ENCODE results near the gene F13A1.

Gene F13A1

GRCh38 chr6:6239598-6240581 is 80.6 kb downstream of the F13A1 start:
- no peak for DNase-seq

GRCh38 chr6:6236730-6237469 is 83.6 kb downstream of the F13A1 start:
- no peak for DNase-seq

DNA sequence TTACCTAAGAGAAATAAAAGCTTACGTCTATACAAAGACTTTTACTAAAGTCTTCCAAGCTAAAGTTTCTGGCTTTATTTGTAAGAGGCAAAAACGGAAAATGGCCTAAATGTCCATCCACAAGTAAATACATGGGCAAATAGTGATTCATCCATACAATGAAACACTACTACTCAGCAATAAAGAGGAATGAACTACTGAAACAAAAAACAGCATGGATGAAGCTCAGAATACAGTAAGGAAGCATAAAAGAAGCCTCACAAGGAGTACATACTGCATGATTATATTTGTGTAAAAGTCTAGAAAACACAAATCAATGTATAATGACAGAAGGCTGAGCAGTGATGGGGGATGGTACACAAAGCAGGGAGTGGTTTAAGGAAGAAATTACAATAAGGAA is 84.7 kb downstream of the F13A1 start:
- no peak for DNase-seq

- no peak for DNase-seq
Observed at GRCh38 chr6:6234963-6235362, 85.5 kb downstream of the F13A1 start.

- DNase-seq: no peak
Observed at GRCh38 chr6:6230286-6230685, 90.2 kb downstream of the F13A1 start.

DNA sequence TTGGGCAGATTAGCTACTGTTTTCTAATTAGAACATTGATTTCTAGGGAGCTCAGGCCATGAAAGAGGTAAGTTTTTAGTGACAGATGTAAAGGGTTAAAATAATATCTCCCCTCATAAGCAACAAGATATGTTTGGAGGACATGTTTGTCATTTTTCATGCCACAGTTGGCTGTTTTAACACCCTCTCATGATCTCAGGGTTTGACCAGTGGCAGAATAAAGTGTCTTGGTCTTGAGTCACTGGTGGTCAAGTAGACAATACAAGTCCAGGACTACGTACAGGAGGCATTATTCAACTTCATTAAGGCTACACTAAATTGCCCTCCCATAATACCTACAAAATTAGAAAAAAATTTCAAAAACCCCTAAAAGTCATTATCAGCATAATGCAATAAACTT is 92.6 kb downstream of the F13A1 start:
- no peak for DNase-seq

DNA sequence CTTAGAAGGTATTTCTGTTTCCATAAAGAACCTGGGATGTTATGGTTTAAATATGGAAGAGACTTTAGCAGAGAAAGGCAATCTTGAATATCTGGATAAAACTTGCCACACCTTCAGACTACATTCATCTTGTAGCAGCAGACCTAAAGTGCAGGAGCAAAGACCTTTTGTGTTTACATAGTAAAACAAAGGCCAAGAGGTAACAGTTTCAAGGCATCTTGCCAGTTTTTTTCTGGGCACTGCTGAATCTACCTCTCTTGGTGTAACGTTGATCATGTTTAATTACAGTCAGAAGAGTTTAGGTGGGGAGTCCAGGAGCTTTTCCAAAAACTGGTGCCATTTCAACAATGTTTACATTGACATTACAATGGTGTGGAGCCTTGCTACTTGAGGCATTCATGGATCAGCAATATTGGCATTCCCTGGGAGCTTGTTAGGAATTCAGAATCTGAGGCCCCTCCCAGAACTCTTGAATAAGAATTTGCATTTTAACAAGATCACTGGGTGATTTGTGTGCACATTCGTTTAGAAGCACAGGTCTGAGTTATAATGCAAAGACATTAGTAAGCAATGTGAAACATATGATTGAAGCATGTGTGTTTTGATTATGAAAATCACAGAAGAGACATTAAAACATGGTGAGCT is 94.5 kb downstream of the F13A1 start:
- no peak for DNase-seq

GRCh38 chr6:6224933-6225486 is 95.5 kb downstream of the F13A1 start:
- DNase-seq: no peak

- no peak for DNase-seq
Observed at GRCh38 chr6:6221787-6222535, 98.5 kb downstream of the F13A1 start.

GRCh38 chr6:6220718-6221117 is 99.7 kb downstream of the F13A1 start:
- no peak for DNase-seq

DNA sequence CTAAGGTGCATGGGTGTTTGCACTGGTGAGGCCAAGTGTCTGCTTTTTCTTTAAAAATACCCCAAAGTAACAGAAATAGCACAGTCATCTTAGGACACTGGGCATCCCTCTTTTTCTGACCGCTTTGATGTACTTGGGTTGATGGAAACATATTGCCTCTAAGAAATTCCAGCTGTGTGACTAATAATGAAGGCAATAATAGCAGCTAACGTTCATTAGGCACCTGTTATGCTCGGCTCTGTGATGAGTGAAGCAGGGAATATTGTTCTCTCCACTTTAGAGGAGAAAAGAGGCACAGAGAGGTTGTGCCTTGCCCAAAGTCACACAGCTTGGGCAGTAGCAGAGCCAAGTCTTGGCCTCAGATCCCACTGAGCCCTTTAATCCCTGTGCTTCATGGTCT is 100.7 kb downstream of the F13A1 start:
- DNase-seq: no peak

DNA sequence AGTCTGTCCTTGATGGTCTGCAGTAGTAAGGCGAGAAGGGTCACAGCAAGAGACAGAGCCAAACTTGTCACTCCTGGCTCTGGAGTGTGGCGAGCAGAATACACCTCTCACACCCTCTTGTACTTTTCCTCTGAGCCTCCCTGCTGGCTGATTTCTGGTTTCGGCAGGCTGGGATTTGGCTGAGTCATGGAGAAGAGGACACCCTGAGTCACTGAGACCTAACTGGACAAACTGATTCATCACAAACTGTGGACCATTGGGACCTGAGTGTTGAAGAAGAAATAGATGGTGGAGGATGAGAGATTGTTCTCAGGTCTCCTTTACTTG is 101.7 kb downstream of the F13A1 start:
- DNase-seq: no peak

DNA sequence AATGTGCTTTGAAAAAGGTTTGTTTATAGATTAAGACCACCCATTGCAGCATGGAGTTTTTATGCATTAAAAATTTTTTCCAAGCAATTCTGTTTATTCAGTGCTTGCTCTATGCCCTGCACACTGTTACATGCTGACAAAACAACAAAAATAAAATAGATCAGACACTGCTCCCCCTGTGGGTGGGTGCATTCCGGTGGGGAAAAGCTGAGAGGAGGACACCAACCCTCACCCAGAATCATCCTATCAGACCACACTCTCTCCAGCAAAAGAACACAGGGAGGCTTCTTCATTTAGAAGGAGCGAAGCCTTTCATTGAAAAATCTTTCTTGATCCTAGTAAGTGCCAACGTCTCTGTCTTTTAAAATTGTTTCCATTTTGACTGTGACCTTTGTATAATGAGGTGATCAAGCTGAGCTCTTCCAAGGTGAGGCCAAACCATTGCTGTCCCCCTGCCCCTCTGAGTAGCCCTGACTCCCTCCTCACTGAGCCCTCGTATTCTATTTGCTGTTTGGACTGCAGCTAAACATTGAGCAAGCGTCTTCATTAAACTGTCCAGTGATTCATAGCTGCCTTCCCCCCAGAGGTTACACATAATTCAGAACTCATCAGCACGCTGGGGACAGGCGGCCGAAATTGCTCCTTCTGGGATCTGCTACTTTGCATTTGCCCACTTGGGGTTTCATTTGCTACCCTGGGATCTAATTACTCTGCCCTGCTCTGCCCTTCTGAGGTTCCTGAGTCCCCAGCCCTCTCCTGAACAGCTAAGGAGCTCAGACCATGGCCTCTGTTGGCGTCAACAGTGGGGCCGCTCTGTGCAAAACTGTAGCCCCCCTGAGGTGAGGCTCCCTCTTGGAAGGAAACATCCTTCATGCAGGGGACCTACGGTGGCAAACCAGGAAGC is 102.4 kb downstream of the F13A1 start:
- no peak for DNase-seq

GRCh38 chr6:6210994-6211393 is 109.5 kb downstream of the F13A1 start:
- DNase-seq: no peak

- DNase-seq: no peak
Observed at GRCh38 chr6:6202886-6203285, 117.6 kb downstream of the F13A1 start.

DNA sequence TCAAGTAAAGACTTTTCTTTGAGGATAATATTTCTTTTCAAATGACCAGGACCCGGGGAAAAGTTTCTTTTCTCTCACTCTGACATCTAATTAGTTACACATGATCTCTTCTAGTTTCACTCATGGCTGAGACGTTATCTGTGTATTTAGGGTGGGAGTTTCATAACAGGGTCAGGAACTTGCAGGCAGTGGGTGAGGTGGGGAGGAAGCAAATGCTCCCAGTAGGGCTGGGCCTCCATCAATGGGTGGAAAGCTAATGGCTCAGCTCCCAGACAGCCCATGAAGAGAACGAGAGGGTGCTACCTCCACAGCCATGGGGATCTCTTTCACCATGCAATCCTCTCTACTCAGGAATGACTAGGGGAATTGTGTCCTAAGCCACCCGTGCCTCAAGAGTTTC is 119.3 kb downstream of the F13A1 start:
- DNase-seq: no peak

DNA sequence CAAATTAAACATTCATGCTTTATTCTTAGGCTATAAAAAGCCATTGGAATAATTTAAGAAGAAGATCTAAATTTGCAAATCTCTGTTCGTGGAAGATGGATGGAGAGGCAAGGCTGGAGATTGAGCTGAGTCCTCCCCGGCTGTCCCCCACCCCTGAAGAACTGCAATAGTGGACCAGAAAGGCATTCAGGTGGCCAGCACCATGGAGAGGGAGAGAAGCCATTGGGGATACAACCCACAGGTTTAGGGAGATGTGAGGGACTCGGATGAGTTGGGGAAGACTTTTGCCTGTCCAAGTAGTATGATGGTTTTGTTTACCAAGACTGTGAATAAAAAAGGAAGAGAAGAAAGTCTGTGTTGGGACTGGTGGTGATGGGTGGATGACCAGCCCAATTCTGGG is 120.8 kb downstream of the F13A1 start:
- DNase-seq: no peak

DNA sequence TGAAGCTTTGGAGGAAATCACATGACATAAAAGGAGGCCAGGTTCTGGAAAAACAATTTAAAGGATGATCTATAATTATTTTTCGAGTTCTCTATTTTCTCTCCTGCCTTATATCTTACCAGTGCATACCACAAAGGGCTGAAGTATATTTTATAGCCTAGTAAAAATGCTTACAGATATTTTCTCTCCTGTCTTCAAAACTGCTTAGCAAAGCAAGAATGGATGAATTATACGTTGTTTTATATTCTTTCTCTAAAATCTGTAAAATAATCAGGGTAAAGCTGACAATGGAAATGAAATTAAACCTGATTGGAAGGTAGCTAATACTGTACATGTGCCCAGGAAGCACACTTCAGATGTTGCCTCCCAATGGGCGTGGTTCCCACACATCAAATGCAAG is 123.7 kb downstream of the F13A1 start:
- DNase-seq: no peak

DNA sequence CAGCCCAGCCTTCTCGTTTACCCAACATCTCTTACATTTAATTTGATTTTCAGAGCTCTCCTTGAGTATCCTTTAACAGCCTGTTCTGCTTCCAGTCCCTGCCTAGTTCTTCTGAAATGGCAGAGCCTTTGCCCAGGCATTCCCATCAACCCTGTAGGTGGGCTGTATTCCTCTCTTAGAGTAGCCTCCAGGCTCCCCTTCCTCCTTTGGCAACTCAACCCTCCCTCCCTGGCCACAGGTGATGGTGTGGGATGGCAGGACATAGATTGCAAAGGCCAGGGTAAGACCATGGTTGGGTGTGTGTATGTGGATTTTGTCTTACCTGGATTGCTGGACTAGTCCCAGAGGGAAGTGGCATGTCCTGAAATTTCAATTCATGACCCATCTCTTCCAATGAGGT is 125.4 kb downstream of the F13A1 start:
- no peak for DNase-seq

DNA sequence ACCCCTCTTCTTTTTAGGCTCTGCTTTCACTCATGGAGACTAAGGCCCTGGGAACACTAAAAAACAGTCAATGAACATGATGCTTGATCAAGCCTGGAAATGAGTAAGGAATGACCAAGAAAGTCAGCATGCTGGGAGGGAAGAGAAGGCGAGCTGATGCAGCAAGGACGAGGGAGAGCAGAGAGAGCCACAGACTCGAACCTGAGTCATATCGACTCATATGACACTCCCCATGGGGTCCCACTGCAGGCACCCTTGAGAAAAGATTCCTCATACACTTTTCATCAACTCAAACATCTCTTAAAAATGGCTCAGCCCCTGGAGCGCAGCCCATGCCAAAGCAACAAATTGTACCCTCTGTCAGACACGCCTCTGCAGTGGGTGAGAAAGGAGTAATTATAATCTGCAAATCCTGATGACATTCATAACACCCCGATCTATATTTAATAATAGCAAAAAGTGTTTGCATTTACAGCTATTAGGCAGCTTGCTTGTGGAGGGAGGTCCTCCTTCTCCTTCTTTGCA is 127.2 kb downstream of the F13A1 start:
- no peak for DNase-seq

GRCh38 chr6:6191909-6192308 is 128.6 kb downstream of the F13A1 start:
- no peak for DNase-seq

Measured in stimulated activated CD4-positive, alpha-beta T cell treated with anti-CD3 and anti-CD28 coated beads, Interleukin-12 subunit alpha, Interleukin-12 subunit beta, amount 100 ng/mL, for 4 hours (primary cell).